ENCODE measurements around the gene CXCR4.

CXCR4 gene

GRCh38 chr2:136117909-136118818 lies at the start of gene CXCR4:
Gene CXCR4 (minus strand): TSS chr2:136118149. CDS start chr2:136118060, 89 bp downstream.
- in situ Hi-C loops (cut with HindIII; ENCODE audit: low sequenced_read_pairs) = no loop called here

GRCh38 chr2:136164280-136164776 lies 46.4 kb upstream of the CXCR4 start:
- in situ Hi-C loops (cut with HindIII; ENCODE audit: low sequenced_read_pairs) = no loop called here

DNA sequence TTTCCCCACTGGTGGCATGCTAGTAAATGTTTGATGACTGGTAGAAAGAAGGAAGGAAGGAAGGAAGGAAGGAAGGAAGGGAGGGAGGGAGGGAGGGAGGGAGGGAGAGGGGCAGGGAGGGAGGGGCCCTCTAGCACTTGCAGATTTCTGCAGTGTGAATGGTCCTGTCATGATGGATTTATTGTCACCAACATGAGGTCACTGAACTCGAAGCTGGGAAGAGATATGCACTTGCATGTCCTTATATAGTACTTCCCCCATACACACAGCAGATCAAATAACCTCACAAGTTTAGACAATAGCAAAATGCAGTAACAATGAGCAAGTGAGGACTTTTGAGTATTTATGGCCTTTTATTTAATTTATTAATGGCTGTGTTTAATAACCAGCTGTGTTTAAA lies 44.5 kb upstream of the CXCR4 start:
- in situ Hi-C loops (cut with HindIII; ENCODE audit: low sequenced_read_pairs) = no loop called here

- in situ Hi-C loops (cut with HindIII; ENCODE audit: low sequenced_read_pairs) = no loop called here
These were observed 38.5 kb upstream of the CXCR4 start for GRCh38 chr2:136156411-136156810.

GRCh38 chr2:136154384-136154783 lies 36.4 kb upstream of the CXCR4 start:
- in situ Hi-C loops (cut with HindIII; ENCODE audit: low sequenced_read_pairs) = no loop called here

- in situ Hi-C loops (cut with HindIII; ENCODE audit: low sequenced_read_pairs) = no loop called here
These were observed 33.3 kb upstream of the CXCR4 start for GRCh38 chr2:136151021-136151971.

DNA sequence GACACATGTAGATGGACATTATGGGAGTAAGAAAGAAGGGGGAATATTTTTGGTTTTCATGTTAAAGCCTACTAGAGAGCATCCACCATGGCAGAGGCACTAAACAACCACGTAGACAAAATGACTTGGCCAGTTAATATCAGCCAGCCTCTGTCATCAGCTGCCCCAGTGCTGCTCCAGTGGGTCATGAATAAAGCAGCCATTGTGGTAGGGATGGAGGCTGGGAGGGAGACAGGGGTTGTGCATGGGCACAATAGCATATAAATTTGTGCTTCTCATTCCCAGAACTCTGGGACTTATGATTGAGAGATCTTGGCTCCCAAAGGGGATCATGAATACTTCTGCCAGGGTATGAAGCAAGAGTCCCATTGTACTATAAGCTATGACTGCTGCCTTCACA lies 31.1 kb upstream of the CXCR4 start:
- in situ Hi-C loops (cut with HindIII; ENCODE audit: low sequenced_read_pairs) = no loop called here

GRCh38 chr2:136146564-136146963 lies 28.6 kb upstream of the CXCR4 start:
- in situ Hi-C loops (cut with HindIII; ENCODE audit: low sequenced_read_pairs) = no loop called here

DNA sequence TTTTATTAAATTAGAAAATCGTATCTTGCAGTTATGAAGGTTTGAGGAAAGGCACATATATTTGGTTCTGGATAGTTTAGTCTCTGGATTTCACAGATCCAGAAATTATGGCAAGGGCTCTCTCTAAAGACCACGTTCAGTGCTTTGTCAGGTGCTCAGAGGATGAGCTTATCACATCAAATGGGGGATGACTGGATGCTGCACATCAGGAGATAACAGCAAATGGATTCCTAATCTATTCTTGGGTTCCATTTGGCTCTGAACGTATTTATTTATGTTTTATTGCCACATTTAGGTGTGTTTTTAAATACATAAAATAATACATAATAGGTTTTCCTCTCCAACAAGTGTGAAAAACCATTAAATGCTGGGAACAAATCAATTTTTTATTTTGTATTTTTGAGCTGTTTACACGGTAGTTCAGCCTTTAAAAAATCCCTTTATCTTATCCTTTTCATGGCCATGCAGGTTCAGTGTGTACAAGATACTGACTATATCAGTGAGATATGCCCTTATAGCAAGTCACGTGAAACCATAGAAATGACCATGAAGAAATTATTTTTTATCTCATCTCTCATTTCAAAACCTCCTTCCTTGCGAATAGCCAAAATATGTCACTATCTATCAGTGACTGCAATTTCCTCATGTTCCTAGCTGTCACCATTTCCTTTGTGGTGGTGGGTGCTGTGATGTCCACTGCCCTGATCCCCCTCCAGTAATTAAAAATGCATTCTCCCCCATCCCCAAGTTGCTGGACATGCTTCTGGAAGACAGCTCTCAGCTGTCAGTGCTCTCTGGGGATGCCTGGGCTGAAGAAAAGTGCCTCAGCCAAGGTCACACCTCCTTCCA lies 25.9 kb upstream of the CXCR4 start:
- in situ Hi-C loops (cut with HindIII; ENCODE audit: low sequenced_read_pairs) = no loop called here

GRCh38 chr2:136141510-136142149 lies 23.7 kb upstream of the CXCR4 start:
- in situ Hi-C loops (cut with HindIII; ENCODE audit: low sequenced_read_pairs) = no loop called here

GRCh38 chr2:136139631-136140030 lies 21.7 kb upstream of the CXCR4 start:
- in situ Hi-C loops (cut with HindIII; ENCODE audit: low sequenced_read_pairs) = no loop called here

- in situ Hi-C loops (cut with HindIII; ENCODE audit: low sequenced_read_pairs) = no loop called here
These were observed 20.0 kb upstream of the CXCR4 start for GRCh38 chr2:136137982-136138381.

DNA sequence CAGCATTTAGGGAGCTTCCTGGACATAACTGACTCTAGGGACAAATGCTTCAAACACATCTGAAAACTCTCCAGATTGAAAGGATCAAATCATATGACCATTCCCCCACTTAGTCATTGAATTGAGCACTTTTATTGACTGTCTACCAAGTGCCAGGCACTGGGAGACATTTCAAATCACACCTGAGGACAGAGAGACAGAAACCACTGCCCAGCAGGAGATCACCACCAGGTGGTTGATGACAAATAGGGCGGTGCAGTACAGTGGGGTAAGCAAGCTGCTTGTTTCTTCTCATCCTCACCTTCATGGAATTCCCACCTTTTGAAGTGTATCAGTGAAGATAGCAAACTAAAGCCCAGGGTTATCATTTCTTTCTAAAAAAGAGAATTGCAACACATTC lies 19.0 kb upstream of the CXCR4 start:
- in situ Hi-C loops (cut with HindIII; ENCODE audit: low sequenced_read_pairs) = no loop called here

- in situ Hi-C loops (cut with HindIII; ENCODE audit: low sequenced_read_pairs) = no loop called here
These were observed 18.3 kb upstream of the CXCR4 start for GRCh38 chr2:136135921-136136906.

DNA sequence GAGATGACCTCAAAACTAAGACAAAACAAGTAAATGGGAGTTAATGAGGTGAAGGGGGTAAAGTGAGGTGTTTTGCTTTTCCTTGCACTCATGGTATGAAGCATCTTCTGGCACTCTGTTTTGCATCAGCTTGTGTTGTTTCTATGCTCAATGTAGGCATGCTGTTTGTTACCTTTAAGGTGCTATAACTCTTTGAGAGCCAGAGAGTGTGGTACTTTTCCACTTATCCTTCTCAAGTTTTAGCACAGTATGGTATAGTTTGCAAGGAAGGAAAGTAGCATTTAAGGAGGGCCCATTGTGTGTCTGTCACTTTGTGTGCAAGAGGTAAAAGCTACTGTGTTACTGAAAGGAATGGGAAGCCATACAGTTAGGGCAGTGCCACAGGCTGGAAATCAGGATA lies 17.5 kb upstream of the CXCR4 start:
- in situ Hi-C loops (cut with HindIII; ENCODE audit: low sequenced_read_pairs) = no loop called here

DNA sequence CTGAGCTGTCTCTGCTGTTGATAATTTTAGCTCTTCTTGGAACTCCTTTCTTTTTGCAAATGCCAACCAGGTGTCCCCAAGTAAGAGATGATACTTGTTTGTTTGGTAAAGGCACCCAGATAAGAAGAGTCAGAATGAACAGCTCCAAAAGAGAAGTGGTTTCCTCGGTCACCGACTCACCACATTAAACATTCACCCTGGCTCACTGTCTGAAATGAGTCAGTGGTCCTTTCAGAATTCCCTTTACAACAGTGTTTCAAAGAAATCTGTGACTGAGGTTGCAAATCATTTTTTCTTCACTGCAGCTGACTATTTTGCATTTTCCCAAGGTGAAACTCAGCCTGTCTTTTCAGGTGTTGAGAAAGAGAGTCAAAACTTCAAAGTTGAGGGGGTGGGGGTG lies 16.2 kb upstream of the CXCR4 start:
- in situ Hi-C loops (cut with HindIII; ENCODE audit: low sequenced_read_pairs) = loop anchor here (5.0 kb wide), 1 partner anchor 33 kb away; no protein-coding TSS in a partner anchor

DNA sequence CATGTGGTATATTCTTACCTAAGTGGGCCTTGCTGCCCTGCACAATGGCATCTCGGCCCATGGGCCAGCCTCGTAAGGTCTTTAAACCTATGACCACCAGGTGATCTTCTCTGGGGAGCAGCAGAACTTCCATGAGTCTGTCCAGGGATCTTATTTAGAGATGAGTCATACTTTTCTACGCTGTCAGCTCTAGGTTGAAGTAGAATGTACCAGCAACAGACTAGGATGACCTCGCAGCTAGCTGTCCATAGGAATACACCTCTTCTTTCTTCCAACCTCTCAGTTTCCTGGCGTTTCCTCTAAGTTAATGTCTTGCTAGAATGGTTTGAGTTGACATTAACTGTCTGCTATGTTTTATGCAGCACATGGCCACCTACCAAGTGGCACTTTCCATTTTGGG lies 15.6 kb upstream of the CXCR4 start:
- in situ Hi-C loops (cut with HindIII; ENCODE audit: low sequenced_read_pairs) = loop anchor here (5.0 kb wide), 1 partner anchor 34 kb away; no protein-coding TSS in a partner anchor

- in situ Hi-C loops (cut with HindIII; ENCODE audit: low sequenced_read_pairs) = loop anchor here (5.0 kb wide), 1 partner anchor 34 kb away; no protein-coding TSS in a partner anchor
These were observed 15.2 kb upstream of the CXCR4 start for GRCh38 chr2:136133176-136133575.

DNA sequence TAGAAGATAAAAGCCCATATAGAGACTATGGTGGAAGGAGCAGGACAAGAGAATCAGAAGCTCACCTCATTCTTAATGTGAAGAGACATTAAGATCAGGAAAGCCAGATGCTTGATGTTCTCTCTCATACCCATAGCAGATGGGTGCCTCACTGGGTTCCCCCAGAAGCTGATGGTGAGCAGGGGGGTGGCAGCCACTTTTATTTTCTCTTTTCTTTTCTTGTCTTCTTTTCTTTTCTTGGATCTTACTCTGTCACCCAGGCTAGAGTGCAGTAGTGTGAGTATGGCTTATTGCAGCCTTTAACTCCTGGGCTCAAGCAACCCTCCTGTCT lies 14.8 kb upstream of the CXCR4 start:
- in situ Hi-C loops (cut with HindIII; ENCODE audit: low sequenced_read_pairs) = loop anchor here (5.0 kb wide), 1 partner anchor 35 kb away; no protein-coding TSS in a partner anchor
